Trophoblast cell (in vitro differentiated cells and primary cell): ENCODE measurements around the gene GHR.

ENCODE experiments used
- DNase-seq, 2 donors: peaks; one replicate each; pipeline ENCODE4 v3.0.0-alpha.2; 2016
- H2AFZ ChIP-seq: 2 replicates; pipeline ENCODE4 v1.6.1; 2013; ENCODE audit warnings: low read length, moderate library complexity, mild to moderate bottlenecking; ENCODE audit not compliant: insufficient read depth, poor library complexity
- H2AK5ac ChIP-seq: 2 replicates; pipeline ENCODE4 v1.6.1; 2013; ENCODE audit warnings: mild to moderate bottlenecking, low read length
- H2BK120ac ChIP-seq: 2 replicates; pipeline ENCODE4 v1.6.1; 2013; ENCODE audit warnings: low read length, mild to moderate bottlenecking, moderate library complexity; ENCODE audit not compliant: insufficient read depth, poor library complexity
- H2BK12ac ChIP-seq: 2 replicates; pipeline ENCODE4 v1.6.1; 2013; ENCODE audit warnings: mild to moderate bottlenecking, low read length, moderate library complexity
- H2BK5ac ChIP-seq: 2 replicates; pipeline ENCODE4 v1.6.1; 2013; ENCODE audit warnings: low read length, low read depth, moderate library complexity, mild to moderate bottlenecking; ENCODE audit not compliant: poor library complexity
- H3K14ac ChIP-seq: 2 replicates; pipeline ENCODE4 v1.6.1; 2013; ENCODE audit warnings: mild to moderate bottlenecking, low read length
- H3K18ac ChIP-seq: 2 replicates; pipeline ENCODE4 v1.6.1; 2013; ENCODE audit warnings: mild to moderate bottlenecking, low read length
- H3K23ac ChIP-seq: 2 replicates; pipeline ENCODE4 v1.6.1; 2013; ENCODE audit warnings: low read length
- H3K27ac ChIP-seq: 2 replicates; pipeline ENCODE4 v1.5.1; 2013; ENCODE audit warnings: low read depth, mild to moderate bottlenecking, inconsistent platforms, low read length, moderate library complexity
- H3K27me3 ChIP-seq: 2 replicates; pipeline ENCODE4 v1.6.1; 2013; ENCODE audit warnings: inconsistent platforms, mild to moderate bottlenecking, low read length, moderate library complexity; ENCODE audit not compliant: insufficient read depth
- H3K36me3 ChIP-seq, 2 experiments: 1 replicate in 1 of 2; 2 replicates in 1 of 2; pipeline ENCODE4 v1.6.1; 2013; ENCODE audit warnings: low read length in 2 of 2, mild to moderate bottlenecking in 2 of 2, moderate library complexity in 1 of 2; ENCODE audit not compliant: insufficient read depth in 2 of 2, control insufficient read depth in 1 of 2
- H3K4ac ChIP-seq: 2 replicates; pipeline ENCODE4 v1.6.1; 2013; ENCODE audit warnings: low read depth, mild to moderate bottlenecking, low read length, moderate library complexity
- H3K4me1 ChIP-seq, 2 experiments: 1 replicate in 1 of 2; 2 replicates in 1 of 2; pipeline ENCODE4 v1.6.1; 2013; ENCODE audit warnings: low read length in 2 of 2, mild to moderate bottlenecking in 2 of 2, moderate library complexity in 1 of 2; ENCODE audit not compliant: insufficient read depth in 2 of 2, control insufficient read depth in 1 of 2
- H3K4me2 ChIP-seq: 2 replicates; pipeline ENCODE4 v1.6.1; 2013; ENCODE audit warnings: inconsistent platforms, mild to moderate bottlenecking, low read length, moderate library complexity
- H3K4me3 ChIP-seq: 2 replicates; pipeline ENCODE4 v1.5.1; 2013; ENCODE audit warnings: mild to moderate bottlenecking, low read depth, low read length, inconsistent platforms
- H3K79me1 ChIP-seq: one replicate; pipeline ENCODE4 v1.6.1; 2013; ENCODE audit warnings: low read length
- H3K79me2 ChIP-seq: 2 replicates; pipeline ENCODE4 v1.6.1; 2013; ENCODE audit warnings: low read length, mild to moderate bottlenecking; ENCODE audit not compliant: control insufficient read depth, insufficient read depth, poor library complexity
- H3K9ac ChIP-seq: 2 replicates; pipeline ENCODE4 v1.6.1; 2013; ENCODE audit warnings: mild to moderate bottlenecking, low read length
- H3K9me3 ChIP-seq: 2 replicates; pipeline ENCODE4 v1.6.1; 2013; ENCODE audit warnings: low read depth, mild to moderate bottlenecking, control low read depth, inconsistent platforms, low read length; ENCODE audit not compliant: insufficient read depth
- H4K12ac ChIP-seq: 2 replicates; pipeline ENCODE4 v1.6.1; 2013; ENCODE audit warnings: low read depth, mild to moderate bottlenecking, low read length, moderate library complexity
- H4K8ac ChIP-seq: 2 replicates; pipeline ENCODE4 v1.6.1; 2013; ENCODE audit warnings: low read depth, mild to moderate bottlenecking, low read length, moderate library complexity
- H4K91ac ChIP-seq: one replicate; pipeline ENCODE4 v1.6.1; 2013; ENCODE audit warnings: low read depth, mild to moderate bottlenecking, low read length, moderate library complexity
- WGBS: extraction: QIAGEN DNeasy Blood & Tissue Kit; methylation state at CpG from one replicate; pipeline ENCODE4 v1.1.7; 2013; ENCODE audit warnings: missing lambda C conversion rate; ENCODE audit not compliant: insufficient read length, insufficient coverage; ENCODE audit errors: extremely low coverage; 5-methylcytosine and 5-hydroxymethylcytosine counted together

GHR gene

GRCh38 chr5:42605490-42605889 is 182.3 kb downstream of the GHR start:
- Histone ChIP-seq H3K27ac (peak overlapping the region; percentile 14), H3K9me3 (no peaks in the 10 kb centered on the region)
- WGBS, result no CpG with 5 or more reads among the region's 2 CpGs

GRCh38 chr5:42606464-42606869 is 183.2 kb downstream of the GHR start:
- no peak overlapping the region for H3K14ac ChIP-seq
- H3K4ac ChIP-seq, result no peak overlapping the region
- no peak overlapping the region for H2AK5ac ChIP-seq
- H3K4me2 ChIP-seq, result no peak overlapping the region
- H3K79me2 ChIP-seq, result no peaks in the 10 kb centered on the region
- H3K79me1 ChIP-seq, result peaks cover 7% of the 10 kb centered on the region
- H3K27me3 ChIP-seq, result no peaks in the 10 kb centered on the region
- no CpG with 5 or more reads among the region's 4 CpGs for WGBS
- H2BK12ac ChIP-seq, result no peak overlapping the region
- no peak overlapping the region for H4K91ac ChIP-seq
- H2AFZ ChIP-seq, result no peak overlapping the region
- DNase-seq, result no peak
- no peak overlapping the region for H3K9ac ChIP-seq
- no peaks in the 10 kb centered on the region for H3K9me3 ChIP-seq
- no peak overlapping the region for H3K18ac ChIP-seq
- no peaks in the 10 kb centered on the region for H3K36me3 ChIP-seq
- H4K12ac ChIP-seq, result no peak overlapping the region
- H3K4me1 ChIP-seq, result peaks cover 8 to 11% of the 10 kb centered on the region in 2 experiments
- H3K23ac ChIP-seq, result no peak overlapping the region
- H3K4me3 ChIP-seq, result no peak overlapping the region
- no peak overlapping the region for H2BK5ac ChIP-seq
- no peak overlapping the region for H2BK120ac ChIP-seq
- no peak overlapping the region for H4K8ac ChIP-seq
- H3K27ac ChIP-seq, result no peak overlapping the region

More at GRCh38 chr5:42605490-42605889, 182.3 kb downstream of the GHR start:
- Histone ChIP-seq H3K18ac (no peak overlapping the region), H2BK5ac (peak overlapping the region; percentile 54), H3K4me2 (no peak overlapping the region), H4K8ac (peak overlapping the region; percentile 48), H2AK5ac (no peak overlapping the region), H3K79me1 (peaks cover 7% of the 10 kb centered on the region), H4K91ac (peak overlapping the region; percentile 70), H2BK12ac (peak overlapping the region; percentile 32), H3K9ac (no peak overlapping the region), H3K4me3 (no peak overlapping the region), H3K4me1 (peaks cover 8 to 11% of the 10 kb centered on the region in 2 experiments), H4K12ac (no peak overlapping the region), H3K79me2 (no peaks in the 10 kb centered on the region), H2AFZ (no peak overlapping the region), H2BK120ac (peak overlapping the region; percentile 49), H3K14ac (peak overlapping the region; percentile 48), H3K27me3 (no peaks in the 10 kb centered on the region), H3K4ac (no peak overlapping the region), H3K23ac (no peak overlapping the region), H3K36me3 (no peaks in the 10 kb centered on the region)
- no peak for DNase-seq

GRCh38 chr5:42611437-42611836 is 188.2 kb downstream of the GHR start:
- Histone ChIP-seq H4K91ac (no peak overlapping the region), H3K36me3 (no peaks in the 10 kb centered on the region), H3K14ac (no peak overlapping the region), H2AFZ (no peak overlapping the region), H3K23ac (no peak overlapping the region), H2AK5ac (no peak overlapping the region), H2BK12ac (no peak overlapping the region), H4K12ac (no peak overlapping the region), H3K4me2 (no peak overlapping the region), H3K79me1 (no peaks in the 10 kb centered on the region), H3K18ac (no peak overlapping the region), H3K27ac (no peak overlapping the region), H2BK5ac (no peak overlapping the region), H3K27me3 (no peaks in the 10 kb centered on the region), H3K4me1 (no peaks in the 10 kb centered on the region), H3K9me3 (no peaks in the 10 kb centered on the region), H3K79me2 (no peaks in the 10 kb centered on the region), H3K4me3 (no peak overlapping the region), H3K4ac (no peak overlapping the region), H2BK120ac (no peak overlapping the region), H3K9ac (no peak overlapping the region), H4K8ac (no peak overlapping the region)
- no CpG with 5 or more reads among the region's 1 CpG for WGBS
- DNase-seq, result no peak

- no peak overlapping the region for H2BK12ac ChIP-seq
- WGBS, result no CpG with 5 or more reads among the region's 3 CpGs
- H4K12ac ChIP-seq, result no peak overlapping the region
- H3K14ac ChIP-seq, result no peak overlapping the region
- H3K79me2 ChIP-seq, result no peaks in the 10 kb centered on the region
- no peak overlapping the region for H4K8ac ChIP-seq
- no peaks in the 10 kb centered on the region for H3K36me3 ChIP-seq
- no peak overlapping the region for H3K18ac ChIP-seq
- no peak overlapping the region for H2BK120ac ChIP-seq
- no peak overlapping the region for H3K4me2 ChIP-seq
- no peak overlapping the region for H2AFZ ChIP-seq
- no peaks in the 10 kb centered on the region for H3K79me1 ChIP-seq
- DNase-seq, result no peak
- H2BK5ac ChIP-seq, result no peak overlapping the region
- no peak overlapping the region for H3K27ac ChIP-seq
- H3K9me3 ChIP-seq, result no peaks in the 10 kb centered on the region
- no peak overlapping the region for H3K4me3 ChIP-seq
- H3K9ac ChIP-seq, result no peak overlapping the region
- no peak overlapping the region for H3K23ac ChIP-seq
- no peak overlapping the region for H2AK5ac ChIP-seq
- H4K91ac ChIP-seq, result no peak overlapping the region
- no peaks in the 10 kb centered on the region for H3K27me3 ChIP-seq
- H3K4me1 ChIP-seq, result no peaks in the 10 kb centered on the region
- no peak overlapping the region for H3K4ac ChIP-seq
Observed at GRCh38 chr5:42612750-42613366, 189.6 kb downstream of the GHR start.
